Measurements from ENCODE around the gene FARP1.

GRCh38 chr13:98246538-98247172 lies 103.8 kb downstream of the FARP1 start:
- TF ChIP-seq TCF12 (IDR thresholded peaks at IDR 0.05; ENCODE audit: low read depth), result no peak
- no peak for TF ChIP-seq TAF1 (IDR thresholded peaks at IDR 0.05; ENCODE audit: low read depth)
- TF ChIP-seq NFIC (IDR thresholded peaks at IDR 0.05), result no peak
- no peak for TF ChIP-seq YY1 (IDR thresholded peaks at IDR 0.05; ENCODE audit: low read depth)
- TF ChIP-seq CEBPB (IDR thresholded peaks at IDR 0.05), result no peak
